Activated naive CD4-positive, alpha-beta T cell treated with anti-CD3 and anti-CD28 coated beads, Interleukin-2, amount 50 U/mL, for 24 hours (primary cell): ENCODE results near the gene TRPC4AP.

Source experiments
- H3K27ac Mint-ChIP-seq: one replicate; pipeline ENCODE4 v1.8.0; 2021; ENCODE audit warnings: mild to moderate bottlenecking, mixed read lengths
- H3K27me3 Mint-ChIP-seq: one replicate; pipeline ENCODE4 v1.8.0; 2021; ENCODE audit warnings: mixed read lengths
- H3K36me3 Mint-ChIP-seq: one replicate; pipeline ENCODE4 v1.8.0; 2021; ENCODE audit warnings: mixed read lengths
- H3K4me1 Mint-ChIP-seq: one replicate; pipeline ENCODE4 v1.8.0; 2021; ENCODE audit warnings: mixed read lengths
- H3K4me3 Mint-ChIP-seq: one replicate; pipeline ENCODE4 v1.8.0; 2021; ENCODE audit warnings: mild to moderate bottlenecking, mixed read lengths
- H3K9me3 Mint-ChIP-seq: one replicate; pipeline ENCODE4 v1.8.0; 2021; ENCODE audit warnings: mixed read lengths

The TRPC4AP gene

DNA sequence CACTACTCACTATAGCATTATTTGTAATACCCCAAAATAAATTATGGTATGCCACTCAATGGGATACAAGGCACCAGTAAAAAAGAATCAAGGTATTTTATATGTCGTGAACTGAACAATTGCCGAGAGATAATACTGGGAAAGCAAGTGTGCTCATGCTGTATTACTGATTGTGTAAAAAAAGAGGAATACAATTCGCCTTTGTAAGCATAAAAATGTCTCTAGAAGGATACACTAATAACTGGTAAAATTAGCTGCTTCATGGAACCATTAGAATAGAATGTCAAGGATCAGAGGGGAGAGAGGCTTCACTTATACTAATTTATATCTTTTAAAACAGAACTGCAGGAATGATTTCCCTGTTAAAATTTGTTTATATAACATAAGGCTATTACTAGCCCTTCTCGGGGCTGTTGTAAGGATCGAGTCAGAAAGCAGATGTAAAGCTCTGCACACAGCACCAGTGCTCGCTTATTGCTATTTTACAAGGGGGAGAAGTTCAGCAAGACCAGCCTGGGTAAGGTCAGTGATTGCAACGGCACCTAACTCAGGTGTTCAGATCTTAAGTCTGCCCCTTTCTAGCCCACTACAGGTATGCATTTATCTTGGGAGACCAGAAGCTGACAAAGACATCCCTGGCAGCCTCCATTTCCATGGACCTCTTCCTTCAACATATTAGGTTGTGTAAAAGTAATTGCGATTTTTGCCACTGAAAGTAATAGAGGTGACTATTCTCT is 75.3 kb downstream of the TRPC4AP start:
- Mint-ChIP-seq H3K27ac (no peak overlapping the region), H3K4me3 (no peak overlapping the region), H3K36me3 (peaks cover 8% of the 10 kb centered on the region), H3K9me3 (no peaks in the 10 kb centered on the region), H3K4me1 (no peaks in the 10 kb centered on the region), H3K27me3 (no peaks in the 10 kb centered on the region)

- Mint-ChIP-seq H3K4me1 (no peaks in the 10 kb centered on the region), H3K4me3 (no peak overlapping the region), H3K36me3 (peaks cover 13% of the 10 kb centered on the region), H3K9me3 (no peaks in the 10 kb centered on the region), H3K27ac (no peak overlapping the region), H3K27me3 (no peaks in the 10 kb centered on the region)
These were observed 76.8 kb downstream of the TRPC4AP start for GRCh38 chr20:35015863-35016193.

DNA sequence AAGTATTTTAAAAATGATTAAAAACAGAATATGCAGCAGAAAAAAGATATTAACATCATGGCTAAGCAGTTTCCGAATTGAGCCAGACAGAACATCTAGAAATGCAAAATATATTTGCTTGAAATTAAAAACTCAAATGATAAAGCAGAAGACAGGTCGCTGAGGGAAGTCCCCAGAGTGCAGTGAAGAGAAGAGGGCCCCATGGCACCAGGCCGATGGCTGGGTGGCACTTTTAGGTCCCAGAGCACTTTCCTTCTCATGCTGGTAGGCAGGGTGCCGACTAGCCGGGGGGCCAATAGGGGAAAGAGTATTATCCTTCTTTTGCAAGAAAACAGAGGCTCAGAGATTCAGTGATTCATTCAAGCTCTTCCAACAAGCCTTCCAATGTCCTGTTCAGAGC is 78.1 kb downstream of the TRPC4AP start:
- no peak overlapping the region for H3K27ac Mint-ChIP-seq
- no peaks in the 10 kb centered on the region for H3K27me3 Mint-ChIP-seq
- H3K4me1 Mint-ChIP-seq, result no peaks in the 10 kb centered on the region
- no peak overlapping the region for H3K4me3 Mint-ChIP-seq
- peaks cover 15% of the 10 kb centered on the region for H3K36me3 Mint-ChIP-seq
- H3K9me3 Mint-ChIP-seq, result no peaks in the 10 kb centered on the region

DNA sequence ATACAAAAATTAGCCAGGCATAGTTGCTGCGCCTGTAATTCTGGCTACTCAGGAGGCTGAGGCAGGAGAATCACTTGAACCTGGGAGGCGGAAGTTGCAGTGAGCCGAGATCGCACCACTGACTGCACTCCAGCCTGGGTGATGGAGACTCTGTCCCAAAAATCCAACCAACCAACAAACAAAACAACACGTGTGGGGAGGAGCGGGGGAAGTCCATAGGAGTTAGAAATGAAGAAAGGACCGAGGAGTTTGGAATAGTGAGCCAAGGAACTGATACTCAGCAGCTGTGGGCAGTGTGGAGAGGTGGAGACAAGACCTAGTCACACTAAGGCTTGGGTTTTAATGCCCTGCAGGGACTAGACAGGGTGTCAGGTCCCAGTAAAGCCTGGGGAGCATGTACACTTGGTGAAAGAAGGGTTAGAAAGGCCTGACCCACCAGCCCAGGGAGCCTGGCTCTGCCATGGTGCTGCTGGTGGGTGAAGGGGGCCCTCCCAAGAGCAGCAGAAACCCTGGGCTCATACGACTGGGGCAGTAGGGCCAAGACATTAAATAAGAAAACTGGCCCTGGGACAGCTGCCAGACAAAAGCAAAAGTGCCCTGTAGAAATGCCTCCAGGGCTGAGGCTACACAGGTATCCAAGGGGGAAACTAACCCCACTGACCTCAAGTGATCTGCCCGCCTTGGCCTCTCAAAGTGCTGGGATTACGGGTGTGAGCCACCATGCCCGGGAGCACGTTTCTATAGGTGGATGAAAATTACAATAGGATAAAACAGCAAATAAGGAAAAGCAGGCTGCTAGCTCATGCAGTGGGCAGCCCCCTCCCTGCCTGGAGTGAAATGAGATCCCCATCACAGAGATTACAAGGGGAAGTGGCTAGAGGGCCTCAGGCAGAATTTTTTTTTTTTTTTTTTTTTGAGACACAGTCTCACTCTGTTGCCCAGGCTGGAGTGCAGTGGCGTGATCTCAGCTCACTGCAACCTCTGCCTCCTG is 78.9 kb downstream of the TRPC4AP start:
- Mint-ChIP-seq H3K36me3 (peaks cover 15% of the 10 kb centered on the region), H3K9me3 (no peaks in the 10 kb centered on the region), H3K27me3 (no peaks in the 10 kb centered on the region), H3K4me3 (no peak overlapping the region), H3K27ac (no peak overlapping the region), H3K4me1 (no peaks in the 10 kb centered on the region)

DNA sequence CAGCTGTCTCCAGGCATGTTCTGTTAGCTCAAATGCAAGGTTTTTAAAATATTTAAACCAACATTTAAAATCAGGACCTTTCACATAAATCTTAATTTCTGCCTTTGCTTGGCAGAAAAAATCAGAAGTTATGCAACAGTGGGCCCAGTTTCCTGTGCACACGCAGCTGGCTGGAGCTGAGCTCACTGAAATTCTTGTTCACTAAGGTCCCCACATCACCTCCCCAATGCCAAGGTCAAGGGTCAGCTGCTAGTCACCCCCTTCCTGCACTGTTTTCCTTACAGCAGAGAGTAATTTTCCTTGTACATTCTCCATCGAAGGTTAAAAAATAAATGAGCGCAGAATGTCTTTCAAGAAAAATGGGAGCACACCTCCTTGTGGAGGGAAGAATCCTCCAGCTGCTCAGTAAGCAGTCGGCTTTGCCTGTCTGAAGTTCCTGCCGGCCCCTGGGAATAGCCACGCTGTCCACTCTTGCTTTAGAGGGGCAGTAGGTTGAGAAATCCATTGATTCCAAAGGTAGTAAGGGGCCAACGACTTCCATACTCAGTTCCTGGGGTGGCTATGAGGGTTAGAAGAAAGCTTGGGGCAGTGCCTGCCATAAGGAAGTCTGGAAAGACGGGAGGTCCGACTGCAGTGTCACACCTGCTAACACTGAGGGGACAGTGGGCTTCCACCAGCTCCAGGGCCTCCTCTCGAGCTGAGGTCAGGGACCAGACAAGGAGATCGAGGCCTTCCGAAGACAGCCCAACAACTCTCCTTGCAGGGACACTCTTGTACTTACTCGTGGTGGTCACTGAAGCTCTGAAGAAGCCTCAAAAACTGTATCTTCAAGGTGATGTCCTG is 80.2 kb downstream of the TRPC4AP start:
- no peak overlapping the region for H3K27ac Mint-ChIP-seq
- no peaks in the 10 kb centered on the region for H3K9me3 Mint-ChIP-seq
- no peaks in the 10 kb centered on the region for H3K27me3 Mint-ChIP-seq
- H3K4me3 Mint-ChIP-seq, result no peak overlapping the region
- no peaks in the 10 kb centered on the region for H3K4me1 Mint-ChIP-seq
- peaks cover 17% of the 10 kb centered on the region for H3K36me3 Mint-ChIP-seq

DNA sequence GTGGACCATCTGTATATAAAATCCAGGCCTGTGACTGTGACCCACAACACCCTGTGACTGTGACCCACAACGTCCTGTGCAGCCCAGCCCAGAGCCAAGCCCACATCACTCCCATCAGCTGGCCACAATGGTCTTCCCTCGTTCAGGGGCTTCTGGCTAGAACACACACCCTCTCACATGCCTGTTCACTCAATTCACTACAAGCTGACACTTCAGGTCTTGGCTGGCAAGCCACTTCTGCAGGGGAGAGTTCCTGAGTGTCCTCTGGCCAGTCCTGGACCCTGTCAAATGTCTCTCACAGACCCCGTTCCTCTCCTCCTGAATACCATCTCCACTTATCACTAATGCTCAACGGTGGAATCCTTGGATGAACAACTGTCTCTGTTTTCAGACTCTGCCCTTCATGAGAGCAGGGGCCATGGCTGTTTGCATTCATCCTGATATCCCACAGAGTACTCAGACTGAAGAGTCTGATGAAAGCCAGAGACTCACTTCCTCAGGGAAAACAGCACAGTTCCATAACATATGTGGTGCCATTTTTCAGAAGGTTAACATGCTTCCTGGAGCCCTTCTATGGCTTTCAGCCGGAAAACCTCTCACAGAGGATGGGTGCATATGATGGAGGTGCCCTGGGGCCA is 80.9 kb downstream of the TRPC4AP start:
- no peaks in the 10 kb centered on the region for H3K4me1 Mint-ChIP-seq
- peaks cover 15% of the 10 kb centered on the region for H3K36me3 Mint-ChIP-seq
- H3K27me3 Mint-ChIP-seq, result no peaks in the 10 kb centered on the region
- H3K9me3 Mint-ChIP-seq, result no peaks in the 10 kb centered on the region
- H3K4me3 Mint-ChIP-seq, result no peak overlapping the region
- no peak overlapping the region for H3K27ac Mint-ChIP-seq

- H3K36me3 Mint-ChIP-seq, result peaks cover 14% of the 10 kb centered on the region
These were observed 82.0 kb downstream of the TRPC4AP start for GRCh38 chr20:35010405-35011192.

GRCh38 chr20:35009665-35010328 is 82.8 kb downstream of the TRPC4AP start:
- no peak overlapping the region for H3K27ac Mint-ChIP-seq
- peaks cover 14% of the 10 kb centered on the region for H3K36me3 Mint-ChIP-seq
- no peaks in the 10 kb centered on the region for H3K9me3 Mint-ChIP-seq

More at GRCh38 chr20:35010405-35011192, 82.0 kb downstream of the TRPC4AP start:
- H3K4me3 Mint-ChIP-seq, result no peak overlapping the region
- no peak overlapping the region for H3K27ac Mint-ChIP-seq
- H3K4me1 Mint-ChIP-seq, result no peaks in the 10 kb centered on the region
- no peaks in the 10 kb centered on the region for H3K27me3 Mint-ChIP-seq
- H3K9me3 Mint-ChIP-seq, result no peaks in the 10 kb centered on the region

GRCh38 chr20:35008411-35009342 is 83.9 kb downstream of the TRPC4AP start:
- Mint-ChIP-seq H3K4me3 (no peak overlapping the region), H3K9me3 (no peaks in the 10 kb centered on the region), H3K27me3 (no peaks in the 10 kb centered on the region), H3K36me3 (peaks cover 14% of the 10 kb centered on the region), H3K27ac (no peak overlapping the region), H3K4me1 (no peaks in the 10 kb centered on the region)

More at GRCh38 chr20:35009665-35010328, 82.8 kb downstream of the TRPC4AP start:
- H3K4me3 Mint-ChIP-seq, result no peak overlapping the region
- H3K27me3 Mint-ChIP-seq, result no peaks in the 10 kb centered on the region
- no peaks in the 10 kb centered on the region for H3K4me1 Mint-ChIP-seq

DNA sequence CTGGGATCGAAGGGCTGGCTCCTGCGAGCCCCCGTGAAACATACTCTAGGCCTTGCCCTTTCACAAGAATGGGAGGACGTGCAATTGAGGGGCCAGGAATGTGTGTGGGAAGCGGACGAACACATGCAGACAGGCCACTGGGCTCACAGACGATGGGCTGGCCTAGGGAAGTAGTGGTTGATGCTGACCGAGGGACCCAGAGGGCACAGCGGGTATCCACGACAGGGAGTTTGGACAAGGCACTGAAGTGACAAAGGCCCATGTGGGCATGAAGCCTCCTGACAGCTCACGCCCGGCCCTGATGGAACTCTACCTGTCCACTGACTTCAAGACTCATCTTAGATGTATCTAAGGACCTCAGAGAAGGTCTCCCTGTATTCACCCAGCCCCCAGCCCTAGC is 84.7 kb downstream of the TRPC4AP start:
- no peaks in the 10 kb centered on the region for H3K9me3 Mint-ChIP-seq

DNA sequence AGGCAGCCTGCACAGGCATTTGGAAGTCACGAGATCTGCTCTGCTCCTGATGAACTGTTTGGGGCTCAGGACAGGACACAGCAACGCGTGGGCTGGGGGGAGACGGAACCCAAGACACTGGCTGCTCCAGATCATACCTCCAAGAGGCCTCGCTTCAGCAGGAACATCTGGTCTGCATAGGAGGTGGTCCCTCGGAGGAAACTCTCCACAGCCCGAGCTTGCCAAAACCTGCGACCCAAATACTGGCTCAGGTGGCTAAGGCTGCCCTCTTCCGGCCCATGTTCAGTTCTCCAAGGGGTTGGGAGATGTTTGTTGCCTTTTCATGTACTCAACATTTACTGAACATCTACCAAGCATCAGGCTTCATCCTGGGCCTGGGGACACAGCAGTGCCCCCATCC is 85.2 kb downstream of the TRPC4AP start:
- no peaks in the 10 kb centered on the region for H3K27me3 Mint-ChIP-seq
- peaks cover 14% of the 10 kb centered on the region for H3K36me3 Mint-ChIP-seq
- H3K4me1 Mint-ChIP-seq, result no peaks in the 10 kb centered on the region
- H3K27ac Mint-ChIP-seq, result no peak overlapping the region
- H3K4me3 Mint-ChIP-seq, result no peak overlapping the region
- H3K9me3 Mint-ChIP-seq, result no peaks in the 10 kb centered on the region

More for the DNA sequence above, 84.7 kb downstream of the TRPC4AP start:
- H3K4me1 Mint-ChIP-seq, result no peaks in the 10 kb centered on the region
- H3K27ac Mint-ChIP-seq, result no peak overlapping the region
- H3K27me3 Mint-ChIP-seq, result no peaks in the 10 kb centered on the region
- no peak overlapping the region for H3K4me3 Mint-ChIP-seq
- H3K36me3 Mint-ChIP-seq, result peaks cover 14% of the 10 kb centered on the region

GRCh38 chr20:35006531-35006971 is 86.1 kb downstream of the TRPC4AP start:
- peaks cover 11% of the 10 kb centered on the region for H3K36me3 Mint-ChIP-seq

DNA sequence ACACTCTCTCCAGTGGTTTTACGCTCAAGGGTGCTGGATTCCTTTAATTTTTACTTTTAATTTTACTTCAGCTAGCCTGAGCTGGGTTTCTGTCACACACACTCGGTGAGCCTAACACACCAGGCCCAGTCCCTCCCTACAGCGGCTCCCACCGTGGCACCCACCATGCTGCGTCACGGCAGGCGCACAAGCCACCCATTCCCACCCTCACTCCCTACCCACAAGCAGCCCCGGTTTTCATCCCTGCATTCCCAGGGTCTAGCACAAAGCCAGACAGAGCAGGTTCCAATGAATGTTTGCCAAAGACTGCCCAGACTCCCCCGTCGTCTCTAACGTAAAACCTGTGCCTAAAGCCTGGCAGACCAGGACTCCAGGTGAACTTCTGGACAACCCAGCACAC is 86.6 kb downstream of the TRPC4AP start:
- Mint-ChIP-seq H3K9me3 (no peaks in the 10 kb centered on the region), H3K4me1 (no peaks in the 10 kb centered on the region), H3K27me3 (no peaks in the 10 kb centered on the region), H3K4me3 (no peak overlapping the region), H3K27ac (no peak overlapping the region), H3K36me3 (peaks cover 9% of the 10 kb centered on the region)

More at GRCh38 chr20:35006531-35006971, 86.1 kb downstream of the TRPC4AP start:
- H3K27me3 Mint-ChIP-seq, result no peaks in the 10 kb centered on the region
- no peak overlapping the region for H3K27ac Mint-ChIP-seq
- H3K4me3 Mint-ChIP-seq, result no peak overlapping the region
- H3K9me3 Mint-ChIP-seq, result no peaks in the 10 kb centered on the region
- no peaks in the 10 kb centered on the region for H3K4me1 Mint-ChIP-seq
